PC-9 (cell line): Measurements from ENCODE around the gene TMC2.

Experiments
- EZH2 ChIP-seq: fragments of 200-600 bp; sonication (generic); IDR thresholded peaks from 2 replicates; pipeline ENCODE4 v1.8.0; 2017; ENCODE audit warnings: antibody characterized with exemption, low read depth
- TF ChIP-seq, protein P1 (sequence below): fragments of 200-600 bp; sonication (generic); conservative IDR thresholded peaks from 2 replicates; pipeline ENCODE4 v1.6.1; 2017; ENCODE audit warnings: mixed run types, antibody characterized with exemption, mild to moderate bottlenecking, moderate library complexity

DNA sequence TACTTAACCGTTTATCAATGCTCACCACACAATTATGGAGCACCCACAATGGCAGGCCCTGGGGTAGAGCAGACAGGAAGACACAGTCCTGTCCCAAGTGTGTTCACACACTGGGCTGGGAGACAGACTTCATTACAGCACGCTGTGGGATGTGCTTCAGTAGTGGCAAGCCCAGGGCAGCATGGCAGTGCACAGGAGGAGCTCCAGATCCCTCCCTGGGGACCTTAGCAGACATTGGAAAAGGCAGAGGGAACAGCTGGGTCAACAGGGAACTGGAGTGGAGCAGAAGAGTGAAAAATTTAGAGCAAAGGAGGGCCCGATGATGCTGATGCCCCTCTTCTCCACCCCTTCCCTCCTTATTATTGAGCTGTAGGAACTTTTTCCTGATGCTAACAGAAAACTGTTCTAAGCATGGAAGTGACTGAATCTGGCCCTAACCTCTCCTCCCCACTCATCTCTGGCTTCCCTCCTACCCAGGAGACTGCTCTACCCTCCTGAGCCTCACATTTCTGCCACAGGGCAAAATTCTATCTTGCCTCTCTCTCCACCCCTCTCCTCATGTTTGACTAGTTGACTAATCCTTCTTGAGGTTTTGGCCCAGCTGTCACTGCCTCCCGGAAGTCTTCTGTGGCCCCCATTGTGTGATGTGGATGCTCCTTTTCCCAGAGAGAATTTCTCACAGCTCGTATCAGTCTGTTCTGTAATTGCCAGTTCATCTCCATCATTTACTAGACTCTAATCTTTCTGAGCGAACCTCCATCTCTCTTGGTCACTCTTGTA lies 74.8 kb downstream of the TMC2 start:
- no peak for TF ChIP-seq EZH2
- TF ChIP-seq, protein P1, sequence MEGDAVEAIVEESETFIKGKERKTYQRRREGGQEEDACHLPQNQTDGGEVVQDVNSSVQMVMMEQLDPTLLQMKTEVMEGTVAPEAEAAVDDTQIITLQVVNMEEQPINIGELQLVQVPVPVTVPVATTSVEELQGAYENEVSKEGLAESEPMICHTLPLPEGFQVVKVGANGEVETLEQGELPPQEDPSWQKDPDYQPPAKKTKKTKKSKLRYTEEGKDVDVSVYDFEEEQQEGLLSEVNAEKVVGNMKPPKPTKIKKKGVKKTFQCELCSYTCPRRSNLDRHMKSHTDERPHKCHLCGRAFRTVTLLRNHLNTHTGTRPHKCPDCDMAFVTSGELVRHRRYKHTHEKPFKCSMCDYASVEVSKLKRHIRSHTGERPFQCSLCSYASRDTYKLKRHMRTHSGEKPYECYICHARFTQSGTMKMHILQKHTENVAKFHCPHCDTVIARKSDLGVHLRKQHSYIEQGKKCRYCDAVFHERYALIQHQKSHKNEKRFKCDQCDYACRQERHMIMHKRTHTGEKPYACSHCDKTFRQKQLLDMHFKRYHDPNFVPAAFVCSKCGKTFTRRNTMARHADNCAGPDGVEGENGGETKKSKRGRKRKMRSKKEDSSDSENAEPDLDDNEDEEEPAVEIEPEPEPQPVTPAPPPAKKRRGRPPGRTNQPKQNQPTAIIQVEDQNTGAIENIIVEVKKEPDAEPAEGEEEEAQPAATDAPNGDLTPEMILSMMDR = no peak
